Measurements from ENCODE around the gene CBX8. TPM values are rescaled to one million over a fixed set of nuclear protein-coding genes. Genes with fewer than 3 reads are reported as not detected.

Gene CBX8
- total and polyA plus RNA-seq, 2 of the 8 experiments (the other 6 are each of a cell fraction or from before 2014, with no cell fraction given) = 0.09 to 2.1 TPM

DNA sequence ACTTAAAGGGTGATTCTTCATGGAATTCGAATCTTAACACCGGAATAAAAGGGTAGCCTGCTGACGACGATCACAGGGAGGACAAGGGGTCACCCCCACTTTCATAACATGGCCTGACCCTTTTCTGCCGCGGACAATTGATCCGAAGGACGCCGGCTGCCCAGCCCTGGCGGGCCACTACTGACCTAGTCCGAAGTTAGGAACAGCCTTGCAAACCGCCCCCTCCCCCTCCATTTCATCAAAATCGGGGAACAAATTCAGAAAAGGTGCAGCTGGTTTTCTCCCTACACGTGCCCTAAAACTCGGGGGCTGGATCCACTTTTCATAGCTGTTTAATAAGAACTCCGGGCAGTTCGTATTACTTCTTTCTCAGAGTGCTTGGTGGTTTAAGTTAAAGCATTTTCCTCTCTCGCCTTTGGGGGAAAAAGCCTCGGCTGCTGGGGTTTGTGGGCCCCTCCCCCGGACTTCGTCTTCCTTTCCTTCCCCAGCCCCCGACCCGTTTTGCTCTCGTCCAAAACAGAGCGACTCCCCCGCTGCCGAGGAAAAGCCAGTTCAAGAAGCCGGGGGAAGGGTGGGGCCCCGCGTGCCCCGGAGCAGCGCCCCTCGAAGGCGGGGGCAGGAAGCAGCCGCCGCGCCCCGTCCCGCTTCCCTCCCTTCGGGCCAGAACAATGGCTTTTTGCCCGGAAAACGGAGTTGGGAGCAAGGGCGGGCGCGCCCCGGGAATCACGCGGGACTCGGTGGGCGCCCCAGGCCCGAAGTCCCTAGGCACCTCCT, 19.6 kb downstream of the CBX8 start:
- Histone ChIP-seq H2BK20ac (ENCODE audit: low read length) (no peak overlapping the region), H3K4me2 (ENCODE audit: insufficient read depth in 1 of 2, low read depth in 2 of 2, low read length in 2 of 2) (peak overlapping the region; percentile 82 to 97), H2BK120ac (replicated peaks; ENCODE audit: low read depth, low read length) (peak overlapping the region; percentile 24), H3K23me2 (ENCODE audit: low read depth, low read length) (peaks cover 10% of the 10 kb centered on the region), H2BK15ac (ENCODE audit: low read length) (no peak overlapping the region), H3K4ac (replicated peaks; ENCODE audit: insufficient read length, low read depth, low read length) (peak overlapping the region; percentile 17), H3K36me3 (ENCODE audit: control insufficient read depth in 2 of 4, insufficient read depth in 4 of 4, low read length in 3 of 4) (peaks cover 15 to 30% (median 22%) of the 10 kb centered on the region in 4 experiments; a peak in 7 of 8 replicates), H3K14ac (ENCODE audit: insufficient read length) (no peak overlapping the region), H3K4me3 (ENCODE audit: extremely low read depth in 1 of 4, insufficient read depth in 2 of 4, low read depth in 3 of 4, low read length in 4 of 4) (peak overlapping the region; percentile 38 to 71 (median 51)), H3K27ac (ENCODE audit: low read depth, low read length) (peak overlapping the region; percentile 74), H4K91ac (replicated peaks; ENCODE audit: insufficient read length, low read length) (no peak overlapping the region), H3K79me1 (ENCODE audit: low read depth, low read length) (peaks cover 23% of the 10 kb centered on the region), H3K9me3 (ENCODE audit: insufficient read depth in 2 of 2, low read depth in 1 of 2, low read length in 1 of 2) (no peaks in the 10 kb centered on the region), H4K5ac (ENCODE audit: insufficient read length, low read depth, low read length) (peak overlapping the region; percentile 12), H3K23ac (ENCODE audit: insufficient read length) (no peak overlapping the region), H2BK12ac (ENCODE audit: low read depth, low read length) (peak overlapping the region; percentile 3; the same call in 1 of the 2 replicates), H3K56ac (replicated peaks; ENCODE audit: insufficient read length, low read depth, low read length) (peak overlapping the region; percentile 5), H2AK5ac (ENCODE audit: low read depth, low read length) (no peak overlapping the region), H3K79me2 (ENCODE audit: control insufficient read depth in 1 of 2, insufficient read depth in 2 of 2, low read length in 2 of 2) (peaks cover 0 to 26% of the 10 kb centered on the region in 2 experiments; a peak in 2 of 4 replicates), H4K20me1 (replicated peaks in 1 of 2; ENCODE audit: control insufficient read depth in 1 of 2, insufficient read depth in 2 of 2, low read length in 2 of 2) (peaks cover 18 to 25% of the 10 kb centered on the region in 2 experiments), H4K8ac (ENCODE audit: extremely low read depth, insufficient read depth, low read length) (peak overlapping the region; percentile 90), H3K4me1 (replicated peaks in 1 of 4; ENCODE audit: control insufficient read depth in 3 of 4, insufficient read depth in 4 of 4, low read length in 3 of 4) (peaks cover 4 to 19% (median 15%) of the 10 kb centered on the region in 4 experiments), H2BK5ac (ENCODE audit: low read depth, low read length) (peak overlapping the region; percentile 68; the same call in 1 of the 2 replicates), H3K9ac (replicated peaks in 1 of 4; ENCODE audit: extremely low read depth in 1 of 4, low read depth in 3 of 4, low read length in 3 of 4) (peak overlapping the region in 3 of 4 experiments; percentile 48 to 58 (median 53); a peak in 6 of 7 replicates), H3K18ac (ENCODE audit: extremely low read depth, low read length) (peak overlapping the region; percentile 98), H3K27me3 (replicated peaks in 1 of 4; ENCODE audit: control insufficient read depth in 3 of 4, extremely low read depth in 1 of 4, insufficient read depth in 3 of 4, low read length in 3 of 4) (no peaks in the 10 kb centered on the region; a peak in 2 of 7 replicates), H2AFZ (ENCODE audit: low read length) (no peak overlapping the region)
- DNase-seq (ENCODE audit: low read depth in 1 of 2, low spot score in 2 of 2) (peak in 1 of 2 experiments; percentile 87), FAIRE-seq (no peak)
- POLR2A ChIA-PET (ENCODE audit: partially characterized antibody) = interaction anchor here (0.6 to 5.2 kb wide), 16 partner anchors 9 to 217 kb away, joined by 3 to 77 read pairs (median 3); partner anchors contain the start of genes CBX4 and CBX8
- WGBS, 2 experiments (ENCODE audit: extremely low coverage in 1 of 2, insufficient coverage in 1 of 2, insufficient read length in 1 of 2, insufficient replicate concordance in 2 of 2, low coverage in 1 of 2, low lambda C conversion rate in 2 of 2, missing lambda C conversion rate in 1 of 2) = 3% methylated on average over 24 of the region's 51 CpGs; no CpG with 5 or more reads in 1 of the 2 experiments
- CTCF ChIA-PET (ENCODE audit: partially characterized antibody) = interaction anchor here (0.7 to 5.9 kb wide), 11 partner anchors 9 to 193 kb away, joined by 3 to 90 read pairs (median 4); partner anchors contain the start of gene CBX4
- peak; percentile 64 for TF ChIP-seq KDM4A (IDR thresholded peaks at IDR 0.05; ENCODE audit: low read depth, low read length, severe bottlenecking)
- peak in 1 of 2 experiments; percentile 49; a peak in 2 of 3 replicates for TF ChIP-seq POLR2A (IDR thresholded peaks at IDR 0.05; ENCODE audit: control extremely low read depth in 1 of 2, low read depth in 2 of 2, low read length in 2 of 2)
- 0 out of 2 replicates have a peak, but pooled peaks have one; percentile 36 for TF ChIP-seq TCF12 (IDR thresholded peaks at IDR 0.05; ENCODE audit: low read depth, low read length)
- peak; percentile 25; the same call in 1 of the 2 replicates for TF ChIP-seq RBBP5 (IDR thresholded peaks at IDR 0.05; ENCODE audit: borderline replicate concordance, low read depth, low read length)
- peak; percentile 23 for TF ChIP-seq EZH2 (IDR thresholded peaks at IDR 0.05; ENCODE audit: low read depth, low read length, severe bottlenecking)
- TF ChIP-seq RFX5 (IDR thresholded peaks at IDR 0.05; ENCODE audit: borderline replicate concordance, low read depth, low read length) = no peak
- TF ChIP-seq ASH2L (IDR thresholded peaks at IDR 0.05; ENCODE audit: low read length) = peak; percentile 75
- TF ChIP-seq BACH1 (IDR thresholded peaks at IDR 0.05; ENCODE audit: low read length) = peak; percentile 85
- no peak for TF ChIP-seq SP1 (IDR thresholded peaks at IDR 0.05; ENCODE audit: low read depth, low read length)
- no peak for TF ChIP-seq FOSL1 (IDR thresholded peaks at IDR 0.05; ENCODE audit: insufficient read depth, low read depth, low read length)
- TF ChIP-seq CHD1 (IDR thresholded peaks at IDR 0.05; ENCODE audit: low read depth, low read length) = no peak
- TF ChIP-seq CREB1 (IDR thresholded peaks at IDR 0.05) = peak; percentile 55; the same call in 1 of the 2 replicates

All from H1 (cell line).